Uterus (tissue), 2 donors: Measurements from ENCODE around the gene DDN.

ENCODE experiments used
- CTCF ChIP-seq, 4 experiments: fragments of 200-600 bp in 2 of 4; fragments of 450-650 bp in 2 of 4; sonication (generic) in 2 of 4; IDR thresholded peaks; one replicate each; pipeline ENCODE4 v1.5.1; 2016 to 2019; ENCODE audit warnings: antibody characterized with exemption in 4 of 4, mild to moderate bottlenecking in 2 of 4, moderate library complexity in 1 of 4
- POLR2A ChIP-seq, 2 donors: fragments of 450-650 bp; IDR thresholded peaks; one replicate each; pipeline ENCODE4 v1.6.1; 2016; ENCODE audit warnings: antibody characterized with exemption in 2 of 2, mild to moderate bottlenecking in 1 of 2, moderate library complexity in 1 of 2

GRCh38 chr12:49039421-49040363, 40.5 kb upstream of the DDN start:
- no peak for TF ChIP-seq CTCF (IDR thresholded peaks at IDR 0.05)
- TF ChIP-seq POLR2A (IDR thresholded peaks at IDR 0.05), result no peak
